Fibroblast of skin of scalp (primary cell): ENCODE results near the gene LCOR.
"Not testable (repeated sequence)": the region's sequence is repeated elsewhere in the genome, so short reads cannot be mapped to it uniquely, and the experiment has no call there.

ENCODE experiments used
- DNase-seq: peaks from one replicate; pipeline ENCODE4 v3.0.0-alpha.2; 2013

LCOR gene

DNA sequence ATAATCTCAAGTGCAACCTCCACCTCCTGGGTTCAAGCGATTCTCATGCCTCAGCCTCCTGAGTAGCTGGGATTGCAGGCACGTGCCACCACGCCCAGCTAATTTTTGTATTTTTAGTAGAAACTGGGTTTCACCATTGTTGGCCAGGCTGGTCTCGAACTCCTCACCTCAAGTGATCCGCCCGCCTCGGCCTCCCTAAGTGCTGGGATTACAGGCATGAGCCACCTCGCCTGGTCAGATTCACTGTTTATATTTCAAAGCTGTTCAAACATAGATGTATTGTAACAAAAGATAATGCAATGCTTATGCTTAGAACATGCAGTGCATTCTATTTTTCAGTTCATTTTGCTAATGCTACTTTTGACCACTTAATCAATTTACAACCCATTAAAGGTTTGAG lies 111.1 kb downstream of the LCOR start:
- DNase-seq = not testable (repeated sequence)

DNA sequence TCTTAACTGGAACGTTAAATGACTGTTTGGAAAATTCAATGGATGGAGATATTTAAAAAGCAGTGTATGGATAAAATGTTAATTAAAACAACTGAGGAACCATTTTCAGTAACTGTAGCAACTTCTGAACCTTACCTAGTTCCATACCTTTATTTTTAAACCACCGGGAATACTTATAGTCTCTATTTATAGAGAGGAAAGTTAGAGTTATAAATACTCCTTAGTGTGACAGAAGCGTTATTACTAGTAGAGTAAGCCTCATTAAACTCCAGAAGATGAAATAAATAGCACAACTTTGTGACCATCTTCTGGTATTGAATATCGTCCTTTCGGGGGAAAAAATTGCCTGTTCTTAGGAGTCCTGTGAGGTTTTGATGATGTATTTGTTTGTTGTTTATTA lies 114.9 kb downstream of the LCOR start:
- no peak for DNase-seq

- no peak for DNase-seq
Measured at GRCh38 chr10:96949039-96949683, 117.1 kb downstream of the LCOR start.

DNA sequence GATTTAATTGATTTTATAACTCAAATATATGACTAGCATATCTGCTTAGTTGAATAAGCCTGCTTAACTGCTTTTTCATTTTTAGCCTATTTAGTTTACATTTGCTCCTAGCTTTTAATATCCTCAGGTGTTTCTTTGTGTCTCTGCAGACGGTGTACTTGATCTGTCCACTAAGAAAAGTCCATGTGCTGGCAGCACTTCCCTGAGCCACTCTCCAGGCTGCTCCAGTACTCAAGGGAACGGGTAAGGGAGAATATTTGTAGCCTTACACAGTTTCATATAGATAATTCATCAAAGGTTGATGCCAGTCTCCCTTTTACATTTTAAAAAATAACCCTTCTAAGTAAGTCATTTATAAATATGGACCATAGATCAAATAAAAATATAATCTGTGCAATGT lies 119.9 kb downstream of the LCOR start:
- DNase-seq = no peak

GRCh38 chr10:96955794-96956193 lies 123.7 kb downstream of the LCOR start:
- no peak for DNase-seq

GRCh38 chr10:96958071-96958470 lies 126.0 kb downstream of the LCOR start:
- no peak for DNase-seq

GRCh38 chr10:96959733-96960132 lies 127.6 kb downstream of the LCOR start:
- no peak for DNase-seq

GRCh38 chr10:96960872-96961271 lies 128.8 kb downstream of the LCOR start:
- no peak for DNase-seq

GRCh38 chr10:96964131-96964530 lies 132.0 kb downstream of the LCOR start:
- no peak for DNase-seq

DNA sequence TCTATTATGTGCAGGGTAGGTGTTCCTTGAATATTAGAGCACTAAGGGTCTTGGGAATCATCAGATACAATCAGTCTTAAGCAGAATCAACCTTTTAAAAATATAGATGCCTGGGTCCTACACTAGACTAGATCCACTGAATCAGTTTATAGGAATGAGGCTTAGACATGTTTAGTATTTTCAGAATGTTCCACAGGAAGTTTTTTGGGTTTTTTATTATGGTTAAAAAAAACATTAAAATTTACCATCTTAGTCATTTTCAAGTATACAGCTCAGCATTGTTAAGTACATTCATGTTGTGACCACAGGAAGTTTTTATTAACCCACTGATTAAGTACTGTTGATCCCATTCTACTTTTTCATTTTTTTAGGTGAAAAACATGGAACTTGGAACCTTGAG lies 135.7 kb downstream of the LCOR start:
- peak; percentile 65 for DNase-seq

DNA sequence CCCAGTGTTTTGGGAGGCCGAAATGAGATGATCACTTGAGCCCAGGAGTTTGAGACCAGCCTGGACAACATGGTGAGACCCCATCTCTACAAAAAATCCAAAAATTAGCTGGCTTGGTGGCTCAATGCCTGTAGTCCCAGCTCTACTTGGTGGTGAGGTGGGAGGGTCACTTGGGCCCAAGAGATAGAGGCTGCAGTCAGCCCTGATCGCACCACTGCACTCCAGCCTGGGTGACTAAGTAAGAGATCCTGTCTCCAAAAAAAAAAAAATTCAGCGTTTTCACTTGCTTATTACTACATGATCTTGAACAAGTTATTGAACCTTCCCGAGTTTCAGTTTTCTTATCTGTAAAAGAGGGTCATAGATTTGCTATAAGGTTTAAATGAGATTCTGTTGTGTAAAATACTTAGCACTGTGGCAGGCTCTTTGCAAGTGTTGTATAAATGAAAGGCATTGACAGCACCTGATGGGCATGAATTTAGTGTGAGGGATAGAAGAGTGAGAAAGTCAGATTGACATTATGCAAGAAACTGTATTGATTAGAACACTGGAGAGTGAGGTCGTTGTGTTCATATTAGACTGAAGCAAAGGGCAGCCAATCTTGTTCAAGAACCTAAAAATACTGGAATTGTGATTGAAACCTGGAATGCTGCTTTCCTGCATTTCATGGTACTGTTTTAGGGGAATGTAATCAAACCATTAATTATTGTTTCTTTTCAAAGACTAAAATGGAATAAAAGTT lies 136.8 kb downstream of the LCOR start:
- no peak for DNase-seq

- DNase-seq = no peak
Measured at GRCh38 chr10:96971324-96971723, 139.2 kb downstream of the LCOR start.

- DNase-seq = no peak
Measured at GRCh38 chr10:96972264-96972663, 140.2 kb downstream of the LCOR start.

GRCh38 chr10:96973809-96974747 lies 142.0 kb downstream of the LCOR start:
- peak; percentile 47 for DNase-seq

GRCh38 chr10:96975136-96975535 lies 143.0 kb downstream of the LCOR start:
- DNase-seq = no peak

DNA sequence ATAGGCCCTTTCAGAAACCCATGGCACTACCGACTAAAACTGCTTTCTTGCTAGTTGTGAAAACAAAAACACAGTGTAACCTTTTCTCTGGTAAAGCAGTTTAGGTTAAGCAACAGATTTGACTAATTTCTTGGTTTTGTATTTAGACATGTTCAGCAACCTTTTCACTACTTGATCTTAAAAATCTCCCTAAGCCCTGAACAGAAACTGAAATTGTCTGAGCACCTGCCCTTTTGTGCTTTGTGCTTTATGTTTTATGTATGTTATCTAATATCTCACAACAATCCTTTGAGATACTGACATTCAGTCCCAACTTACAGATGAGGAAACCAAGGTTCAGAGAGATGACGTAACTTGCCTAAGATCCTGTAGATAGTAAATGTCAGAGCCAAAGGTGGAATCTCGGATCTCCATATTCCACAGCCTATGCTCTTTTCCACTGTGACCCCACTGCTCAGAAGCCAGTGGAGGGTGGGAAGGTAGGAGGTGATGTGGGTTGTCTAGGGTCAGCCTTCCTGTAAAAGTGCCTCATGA lies 146.6 kb downstream of the LCOR start:
- DNase-seq = no peak

DNA sequence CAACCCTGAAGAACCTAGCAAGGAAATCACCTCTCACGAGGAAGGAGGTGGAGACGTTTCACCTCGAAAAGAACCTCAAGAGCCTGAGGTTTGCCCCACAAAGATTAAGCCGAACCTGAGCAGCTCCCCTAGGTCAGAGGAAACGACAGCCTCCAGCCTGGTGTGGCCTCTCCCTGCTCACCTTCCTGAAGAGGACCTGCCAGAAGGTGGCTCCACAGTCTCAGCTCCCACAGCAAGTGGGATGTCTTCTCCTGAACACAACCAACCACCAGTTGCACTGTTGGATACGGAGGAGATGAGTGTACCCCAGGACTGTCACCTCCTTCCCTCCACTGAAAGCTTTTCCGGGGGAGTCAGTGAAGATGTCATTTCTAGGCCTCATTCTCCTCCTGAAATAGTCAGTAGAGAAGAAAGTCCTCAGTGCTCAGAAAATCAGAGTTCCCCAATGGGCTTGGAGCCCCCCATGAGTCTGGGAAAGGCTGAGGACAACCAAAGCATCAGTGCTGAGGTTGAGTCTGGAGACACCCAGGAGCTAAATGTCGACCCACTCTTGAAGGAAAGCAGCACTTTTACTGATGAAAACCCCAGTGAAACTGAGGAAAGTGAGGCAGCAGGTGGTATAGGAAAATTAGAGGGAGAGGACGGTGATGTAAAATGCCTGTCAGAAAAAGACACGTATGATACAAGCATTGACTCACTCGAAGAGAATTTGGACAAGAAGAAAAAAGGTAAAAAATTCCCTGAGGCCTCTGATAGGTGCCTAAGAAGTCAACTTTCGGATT lies 150.2 kb downstream of the LCOR start:
- no peak for DNase-seq

GRCh38 chr10:96984541-96985131 lies 152.5 kb downstream of the LCOR start:
- DNase-seq = no peak

DNA sequence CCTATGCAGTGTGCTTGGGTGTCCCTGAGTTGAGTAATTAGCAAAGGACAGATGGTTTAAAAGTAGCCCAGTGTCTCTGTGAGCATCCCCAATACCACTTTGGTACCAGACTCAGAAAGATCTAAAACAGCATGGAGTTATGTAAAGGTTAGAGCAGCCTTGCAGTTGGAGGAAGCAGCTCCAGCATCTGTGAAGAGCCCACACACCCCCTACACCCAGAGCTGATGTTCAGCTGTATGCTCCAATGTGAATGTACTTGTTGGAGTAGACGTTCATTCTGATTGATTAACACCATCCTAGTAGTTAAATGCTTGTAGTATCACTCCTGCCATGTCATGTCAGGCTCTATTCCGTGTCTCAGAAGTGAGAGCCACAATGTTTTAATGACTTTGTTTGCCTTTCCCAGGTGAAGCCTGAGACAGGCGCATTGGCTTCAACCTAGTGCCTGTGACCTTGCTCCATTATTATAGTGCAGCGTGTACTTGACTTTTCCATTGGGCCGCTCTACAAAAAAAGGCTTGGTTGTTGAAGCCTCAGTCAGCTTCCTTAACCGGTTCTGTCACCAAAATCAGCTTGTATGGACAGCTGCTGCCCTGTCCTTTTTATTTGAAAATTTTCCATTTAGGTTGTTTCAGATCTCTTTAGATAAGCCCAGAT lies 154.2 kb downstream of the LCOR start:
- no peak for DNase-seq

DNA sequence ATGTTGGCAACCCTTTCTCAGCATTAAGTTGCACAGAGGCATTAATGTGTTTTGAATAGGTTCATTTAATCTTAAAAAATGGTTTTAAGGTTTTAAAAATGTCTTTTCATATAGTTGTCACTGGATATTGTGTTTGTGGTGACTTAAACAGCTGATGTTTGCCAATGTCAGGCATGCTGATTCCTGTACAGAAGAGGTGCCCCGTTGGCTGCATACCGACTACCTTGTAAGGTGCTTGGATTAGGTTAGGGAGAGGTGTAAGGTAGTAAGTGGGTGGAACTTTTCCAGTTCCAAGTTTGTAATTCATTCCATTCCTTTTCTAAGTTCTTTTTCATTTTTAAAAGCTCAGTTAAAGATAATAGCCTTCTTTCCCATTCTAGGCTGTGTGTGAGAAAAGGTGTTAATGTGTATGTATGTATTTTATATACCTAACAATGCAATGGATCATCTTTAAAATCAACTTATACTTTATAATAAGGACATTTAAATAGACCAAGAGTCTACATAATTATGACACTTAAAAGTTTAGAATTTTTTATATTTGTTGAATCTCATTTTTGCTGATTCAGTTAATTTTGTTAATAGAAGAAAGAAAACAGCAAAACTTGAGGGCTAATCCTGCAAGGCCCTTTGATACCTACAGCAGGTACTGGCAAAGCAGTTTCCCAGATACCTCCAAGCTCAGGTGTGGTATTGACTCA lies 155.2 kb downstream of the LCOR start:
- DNase-seq = no peak

DNA sequence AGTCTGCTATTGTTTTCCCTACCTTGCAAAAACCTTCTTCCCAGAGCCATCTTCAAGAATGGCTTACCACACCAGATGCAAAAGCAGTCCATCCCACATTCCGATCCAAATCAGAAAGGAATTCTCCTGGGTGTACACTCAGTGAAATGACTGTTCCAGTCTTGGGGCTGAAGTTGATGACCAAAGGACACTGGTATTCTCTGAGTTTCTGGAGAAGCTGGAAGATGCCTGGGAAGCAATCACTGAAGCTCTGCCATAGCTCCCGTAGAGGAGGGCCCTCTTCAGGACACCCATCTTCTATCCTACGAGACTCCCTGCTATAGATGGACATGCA lies 155.7 kb downstream of the LCOR start:
- peak; percentile 76 for DNase-seq
